Stimulated activated CD8-positive, alpha-beta memory T cell treated with anti-CD3 and anti-CD28 coated beads, Interleukin-4, amount 100 ng/mL, for 1 hour (primary cell): ENCODE results near the gene TMTC2.
"Not testable (repeated sequence)": the region's sequence is repeated elsewhere in the genome, so short reads cannot be mapped to it uniquely, and the experiment has no call there.

Source experiments
- DNase-seq, 2 donors: peaks; one replicate each; pipeline ENCODE4 v3.0.0-alpha.2; 2020; ENCODE audit warnings: low read depth in 2 of 2, low spot score in 1 of 2

Gene TMTC2

GRCh38 chr12:82787016-82787415 is 100.3 kb downstream of the TMTC2 start:
- DNase-seq, result no peak

- no peak for DNase-seq
These were observed 101.9 kb downstream of the TMTC2 start for GRCh38 chr12:82788594-82788993.

- DNase-seq, result no peak
These were observed 103.0 kb downstream of the TMTC2 start for GRCh38 chr12:82789674-82790073.

- no peak for DNase-seq
These were observed 107.1 kb downstream of the TMTC2 start for GRCh38 chr12:82793751-82794281.

- no peak for DNase-seq
These were observed 110.8 kb downstream of the TMTC2 start for GRCh38 chr12:82797480-82797879.

- DNase-seq, result no peak
These were observed 113.5 kb downstream of the TMTC2 start for GRCh38 chr12:82800185-82800584.

- no peak for DNase-seq
These were observed 115.4 kb downstream of the TMTC2 start for GRCh38 chr12:82801951-82802610.

- DNase-seq, result no peak
These were observed 116.5 kb downstream of the TMTC2 start for GRCh38 chr12:82803201-82803600.

- no peak for DNase-seq
These were observed 117.9 kb downstream of the TMTC2 start for GRCh38 chr12:82804601-82805000.

- not testable (repeated sequence) for DNase-seq
These were observed 118.3 kb downstream of the TMTC2 start for GRCh38 chr12:82805004-82805403.

- DNase-seq, result no peak
These were observed 119.2 kb downstream of the TMTC2 start for GRCh38 chr12:82805812-82806497.

GRCh38 chr12:82807132-82807737 is 120.5 kb downstream of the TMTC2 start:
- DNase-seq, result no peak

GRCh38 chr12:82810568-82810967 is 123.9 kb downstream of the TMTC2 start:
- DNase-seq, result no peak

- DNase-seq, result no peak
These were observed 130.7 kb downstream of the TMTC2 start for GRCh38 chr12:82817368-82817767.

GRCh38 chr12:82818271-82819035 is 131.7 kb downstream of the TMTC2 start:
- no peak for DNase-seq

- DNase-seq, result no peak
These were observed 139.8 kb downstream of the TMTC2 start for GRCh38 chr12:82826505-82826904.

GRCh38 chr12:82832096-82832495 is 145.4 kb downstream of the TMTC2 start:
- DNase-seq, result no peak

GRCh38 chr12:82832981-82833380 is 146.3 kb downstream of the TMTC2 start:
- DNase-seq, result no peak

- DNase-seq, result no peak
These were observed 146.8 kb downstream of the TMTC2 start for GRCh38 chr12:82833481-82833880.

GRCh38 chr12:82835217-82835616 is 148.5 kb downstream of the TMTC2 start:
- no peak for DNase-seq

- DNase-seq, result no peak
These were observed 151.4 kb downstream of the TMTC2 start for GRCh38 chr12:82838131-82838551.
